ENCODE results near the gene HYOU1. TPM values are rescaled to one million over a fixed set of nuclear protein-coding genes. Genes with fewer than 3 reads are reported as not detected.

The HYOU1 gene
- total and polyA plus RNA-seq, 2 donors (not counting 1 experiment from before 2014, with no cell fraction given) = 73.7 to 85.6 TPM

- no peak overlapping the region for H3K4me2 ChIP-seq (ENCODE audit: extremely low read depth, insufficient read depth, low read length)
- H2AFZ ChIP-seq (ENCODE audit: low read length) = no peak overlapping the region
- H3K4me3 ChIP-seq (replicated peaks in 1 of 4; ENCODE audit: control extremely low read depth in 1 of 4, insufficient read depth in 1 of 4, low read depth in 3 of 4, low read length in 4 of 4) = no peak overlapping the region
- H3K9me3 ChIP-seq (ENCODE audit: control insufficient read depth, insufficient read depth, low read depth, low read length) = no peaks in the 10 kb centered on the region
- peaks cover 30% of the 10 kb centered on the region for H3K79me2 ChIP-seq (ENCODE audit: control insufficient read depth, insufficient read depth, low read length)
- no peaks in the 10 kb centered on the region for H3K27me3 ChIP-seq (ENCODE audit: control insufficient read depth, insufficient read depth, low read length)
- H3K4me1 ChIP-seq (ENCODE audit: control insufficient read depth, extremely low read depth, insufficient read depth, low read length) = peaks cover 4% of the 10 kb centered on the region
- no peak overlapping the region for H3K27ac ChIP-seq (ENCODE audit: insufficient read depth, low read length)
- no peak overlapping the region for H3K9ac ChIP-seq (ENCODE audit: insufficient read depth, low read length)
- DNase-seq (ENCODE audit: low read depth in 2 of 2) = peak in 1 of 2 donors; percentile 49
- no peaks in the 10 kb centered on the region for H4K20me1 ChIP-seq (ENCODE audit: control insufficient read depth, extremely low read depth, insufficient read depth, low read length)
- H3K36me3 ChIP-seq (ENCODE audit: control insufficient read depth, insufficient read depth, low read length) = peaks cover 18% of the 10 kb centered on the region
- TF ChIP-seq CTCF (conservative IDR thresholded peaks at IDR 0.05 in 1 of 2, IDR thresholded peaks at IDR 0.05 in 1 of 2; ENCODE audit: low read depth in 1 of 2, low read length in 2 of 2) = no peak
- TF ChIP-seq EZH2 (IDR thresholded peaks at IDR 0.05; ENCODE audit: low read length, missing control alignments) = no peak
Observed at GRCh38 chr11:119023741-119024140, 33.3 kb downstream of the HYOU1 start.

DNA sequence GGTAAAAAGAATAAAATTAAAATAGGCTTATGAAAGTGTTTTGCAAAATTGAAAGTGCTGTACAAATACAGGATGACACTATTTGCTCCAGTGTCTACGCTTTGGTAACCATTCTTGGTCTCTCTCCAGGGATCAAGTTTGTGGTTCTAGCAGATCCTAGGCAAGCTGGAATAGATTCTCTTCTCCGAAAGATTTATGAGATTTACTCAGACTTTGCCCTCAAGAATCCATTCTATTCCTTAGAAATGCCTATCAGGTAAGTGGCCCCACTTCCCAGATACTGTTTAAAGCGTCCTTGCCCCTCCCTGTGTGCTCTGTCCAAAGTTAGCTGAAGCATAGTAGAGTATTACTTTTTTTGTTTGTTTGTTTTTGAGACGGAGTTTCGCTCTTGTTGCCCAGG lies 35.4 kb downstream of the HYOU1 start:
- DNase-seq (ENCODE audit: low read depth in 2 of 2) = no peak
- H3K27me3 ChIP-seq (ENCODE audit: control insufficient read depth, insufficient read depth, low read length) = no peaks in the 10 kb centered on the region
- peaks cover 16% of the 10 kb centered on the region for H3K36me3 ChIP-seq (ENCODE audit: control insufficient read depth, insufficient read depth, low read length)
- H3K4me2 ChIP-seq (ENCODE audit: extremely low read depth, insufficient read depth, low read length) = no peak overlapping the region
- H3K9ac ChIP-seq (ENCODE audit: insufficient read depth, low read length) = no peak overlapping the region
- H2AFZ ChIP-seq (ENCODE audit: low read length) = no peak overlapping the region
- H3K27ac ChIP-seq (ENCODE audit: insufficient read depth, low read length) = no peak overlapping the region
- peaks cover 46% of the 10 kb centered on the region for H3K79me2 ChIP-seq (ENCODE audit: control insufficient read depth, insufficient read depth, low read length)
- TF ChIP-seq EZH2 (IDR thresholded peaks at IDR 0.05; ENCODE audit: low read length, missing control alignments) (no peak), CTCF (conservative IDR thresholded peaks at IDR 0.05 in 1 of 2, IDR thresholded peaks at IDR 0.05 in 1 of 2; ENCODE audit: low read depth in 1 of 2, low read length in 2 of 2) (no peak)
- H3K4me1 ChIP-seq (ENCODE audit: control insufficient read depth, extremely low read depth, insufficient read depth, low read length) = peaks cover 4% of the 10 kb centered on the region
- H3K9me3 ChIP-seq (ENCODE audit: control insufficient read depth, insufficient read depth, low read depth, low read length) = no peaks in the 10 kb centered on the region
- H4K20me1 ChIP-seq (ENCODE audit: control insufficient read depth, extremely low read depth, insufficient read depth, low read length) = no peaks in the 10 kb centered on the region
- H3K4me3 ChIP-seq (replicated peaks in 1 of 4; ENCODE audit: control extremely low read depth in 1 of 4, insufficient read depth in 1 of 4, low read depth in 3 of 4, low read length in 4 of 4) = no peak overlapping the region

- no peak for DNase-seq (ENCODE audit: low read depth in 2 of 2)
- peaks cover 62% of the 10 kb centered on the region for H3K79me2 ChIP-seq (ENCODE audit: control insufficient read depth, insufficient read depth, low read length)
- no peak overlapping the region for H2AFZ ChIP-seq (ENCODE audit: low read length)
- H3K4me3 ChIP-seq (replicated peaks in 1 of 4; ENCODE audit: control extremely low read depth in 1 of 4, insufficient read depth in 1 of 4, low read depth in 3 of 4, low read length in 4 of 4) = peak overlapping the region; percentile 51 to 98 (median 94)
- no peaks in the 10 kb centered on the region for H4K20me1 ChIP-seq (ENCODE audit: control insufficient read depth, extremely low read depth, insufficient read depth, low read length)
- no peak for TF ChIP-seq CTCF (conservative IDR thresholded peaks at IDR 0.05 in 1 of 2, IDR thresholded peaks at IDR 0.05 in 1 of 2; ENCODE audit: low read depth in 1 of 2, low read length in 2 of 2)
- TF ChIP-seq EZH2 (IDR thresholded peaks at IDR 0.05; ENCODE audit: low read length, missing control alignments) = no peak
- peaks cover 12% of the 10 kb centered on the region for H3K36me3 ChIP-seq (ENCODE audit: control insufficient read depth, insufficient read depth, low read length)
- peak overlapping the region; percentile 26 for H3K9ac ChIP-seq (ENCODE audit: insufficient read depth, low read length)
- no peaks in the 10 kb centered on the region for H3K27me3 ChIP-seq (ENCODE audit: control insufficient read depth, insufficient read depth, low read length)
- no peak overlapping the region for H3K27ac ChIP-seq (ENCODE audit: insufficient read depth, low read length)
- H3K9me3 ChIP-seq (ENCODE audit: control insufficient read depth, insufficient read depth, low read depth, low read length) = no peaks in the 10 kb centered on the region
- peaks cover 4% of the 10 kb centered on the region for H3K4me1 ChIP-seq (ENCODE audit: control insufficient read depth, extremely low read depth, insufficient read depth, low read length)
- H3K4me2 ChIP-seq (ENCODE audit: extremely low read depth, insufficient read depth, low read length) = peak overlapping the region; percentile 94
Observed at GRCh38 chr11:119019996-119020395, 37.0 kb downstream of the HYOU1 start.
